Measurements from ENCODE around the gene AQP6.

AQP6 gene

GRCh38 chr12:49937639-49938300, 35.0 kb upstream of the AQP6 start:
- H3K27ac ChIP-seq: no peak overlapping the region
- no peak for TF ChIP-seq CTCF (IDR thresholded peaks at IDR 0.05)
- TF ChIP-seq ZFX (IDR thresholded peaks at IDR 0.05; ENCODE audit: borderline replicate concordance): no peak

GRCh38 chr12:49939307-49939706, 33.4 kb upstream of the AQP6 start:
- TF ChIP-seq ZFX (IDR thresholded peaks at IDR 0.05; ENCODE audit: borderline replicate concordance) (no peak), CTCF (IDR thresholded peaks at IDR 0.05) (no peak)
- no peak overlapping the region for H3K27ac ChIP-seq

- H3K27ac ChIP-seq: no peak overlapping the region
- no peak for TF ChIP-seq ZFX (IDR thresholded peaks at IDR 0.05; ENCODE audit: borderline replicate concordance)
- TF ChIP-seq CTCF (IDR thresholded peaks at IDR 0.05): no peak
Observed at GRCh38 chr12:49939707-49940106, 33.0 kb upstream of the AQP6 start.

GRCh38 chr12:49941556-49942511, 30.9 kb upstream of the AQP6 start:
- TF ChIP-seq ZFX (IDR thresholded peaks at IDR 0.05; ENCODE audit: borderline replicate concordance) (no peak), CTCF (IDR thresholded peaks at IDR 0.05) (no peak)
- no peak overlapping the region for H3K27ac ChIP-seq

GRCh38 chr12:49942512-49942893, 30.2 kb upstream of the AQP6 start:
- TF ChIP-seq ZFX (IDR thresholded peaks at IDR 0.05; ENCODE audit: borderline replicate concordance) (no peak), CTCF (IDR thresholded peaks at IDR 0.05) (no peak)
- no peak overlapping the region for H3K27ac ChIP-seq

- TF ChIP-seq ZFX (IDR thresholded peaks at IDR 0.05; ENCODE audit: borderline replicate concordance) (no peak), CTCF (IDR thresholded peaks at IDR 0.05) (no peak)
- no peak overlapping the region for H3K27ac ChIP-seq
Observed at GRCh38 chr12:49942921-49943624, 29.7 kb upstream of the AQP6 start.
